GM12873 (cell line): ENCODE data around the gene NOS1AP.

ENCODE experiments used
- TF ChIP-seq, protein P1 (sequence below): IDR thresholded peaks from 2 replicates; pipeline ENCODE4 v1.5.1; 2012; ENCODE audit warnings: low read depth, mild to moderate bottlenecking, moderate library complexity, low read length, control low read depth; ENCODE audit not compliant: insufficient read depth; ENCODE audit errors: missing control alignments

Gene NOS1AP

DNA sequence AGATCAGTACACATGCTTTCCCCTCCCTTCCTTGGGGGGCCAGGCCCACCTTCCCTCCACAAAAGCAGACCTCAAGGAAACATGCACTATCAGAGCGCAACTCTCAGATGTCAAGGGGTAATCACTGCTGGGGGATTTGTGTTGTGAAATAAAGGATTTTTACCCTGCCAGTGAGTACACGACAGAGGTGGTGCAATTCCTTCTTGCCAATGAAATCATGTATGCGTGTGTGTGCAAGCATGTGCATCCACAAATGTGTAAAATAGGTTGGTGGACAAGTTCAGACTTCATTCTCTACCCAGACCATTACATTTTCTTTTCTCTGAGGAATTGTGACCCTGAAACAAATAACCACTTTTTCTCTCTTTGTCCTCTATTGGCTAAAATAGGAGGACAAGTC, 9.8 kb upstream of the NOS1AP start:
- TF ChIP-seq, protein P1, sequence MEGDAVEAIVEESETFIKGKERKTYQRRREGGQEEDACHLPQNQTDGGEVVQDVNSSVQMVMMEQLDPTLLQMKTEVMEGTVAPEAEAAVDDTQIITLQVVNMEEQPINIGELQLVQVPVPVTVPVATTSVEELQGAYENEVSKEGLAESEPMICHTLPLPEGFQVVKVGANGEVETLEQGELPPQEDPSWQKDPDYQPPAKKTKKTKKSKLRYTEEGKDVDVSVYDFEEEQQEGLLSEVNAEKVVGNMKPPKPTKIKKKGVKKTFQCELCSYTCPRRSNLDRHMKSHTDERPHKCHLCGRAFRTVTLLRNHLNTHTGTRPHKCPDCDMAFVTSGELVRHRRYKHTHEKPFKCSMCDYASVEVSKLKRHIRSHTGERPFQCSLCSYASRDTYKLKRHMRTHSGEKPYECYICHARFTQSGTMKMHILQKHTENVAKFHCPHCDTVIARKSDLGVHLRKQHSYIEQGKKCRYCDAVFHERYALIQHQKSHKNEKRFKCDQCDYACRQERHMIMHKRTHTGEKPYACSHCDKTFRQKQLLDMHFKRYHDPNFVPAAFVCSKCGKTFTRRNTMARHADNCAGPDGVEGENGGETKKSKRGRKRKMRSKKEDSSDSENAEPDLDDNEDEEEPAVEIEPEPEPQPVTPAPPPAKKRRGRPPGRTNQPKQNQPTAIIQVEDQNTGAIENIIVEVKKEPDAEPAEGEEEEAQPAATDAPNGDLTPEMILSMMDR: no peak

DNA sequence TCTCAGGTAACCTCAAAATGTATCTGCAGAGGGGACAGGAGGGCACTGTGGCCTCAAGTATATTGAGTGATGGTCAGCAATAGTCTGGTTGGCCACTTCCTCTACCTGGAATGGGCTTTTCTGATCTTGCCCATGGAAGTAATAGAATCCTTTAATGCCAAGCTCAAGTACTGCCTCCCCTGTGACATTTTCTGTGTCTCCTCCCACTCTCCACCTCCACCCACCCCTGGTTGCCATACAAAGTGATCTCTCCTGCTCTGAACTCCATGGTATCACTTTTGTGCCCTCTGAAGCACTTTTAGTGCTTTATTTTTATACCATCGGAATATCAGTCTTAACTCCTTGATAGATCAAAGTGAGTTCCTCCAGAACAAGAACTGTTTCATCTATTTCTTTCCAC, 9.2 kb upstream of the NOS1AP start:
- TF ChIP-seq, protein P1: no peak

DNA sequence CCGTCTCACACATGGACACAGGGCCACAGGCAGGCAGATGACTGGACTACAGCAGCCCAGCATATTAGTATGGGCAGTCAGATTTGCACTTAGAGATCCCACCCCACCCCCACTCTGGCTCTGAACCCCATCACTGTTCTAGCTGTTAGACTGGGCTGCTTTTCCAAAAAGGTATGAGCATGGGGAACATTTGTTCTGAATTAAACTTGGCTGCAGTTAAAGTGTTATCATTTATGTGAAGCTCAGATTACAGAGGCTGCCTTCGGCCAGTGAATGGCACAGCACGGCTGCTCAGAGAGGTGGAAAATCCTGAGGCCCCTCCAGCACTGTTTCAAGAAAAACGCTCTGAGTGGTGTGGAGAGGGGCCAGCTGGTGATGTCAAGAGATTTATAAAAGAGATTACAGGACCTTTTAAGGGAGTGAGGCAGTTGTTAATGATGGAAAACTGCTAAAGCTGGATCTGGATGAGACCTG, 6.9 kb upstream of the NOS1AP start:
- TF ChIP-seq, protein P1: no peak

DNA sequence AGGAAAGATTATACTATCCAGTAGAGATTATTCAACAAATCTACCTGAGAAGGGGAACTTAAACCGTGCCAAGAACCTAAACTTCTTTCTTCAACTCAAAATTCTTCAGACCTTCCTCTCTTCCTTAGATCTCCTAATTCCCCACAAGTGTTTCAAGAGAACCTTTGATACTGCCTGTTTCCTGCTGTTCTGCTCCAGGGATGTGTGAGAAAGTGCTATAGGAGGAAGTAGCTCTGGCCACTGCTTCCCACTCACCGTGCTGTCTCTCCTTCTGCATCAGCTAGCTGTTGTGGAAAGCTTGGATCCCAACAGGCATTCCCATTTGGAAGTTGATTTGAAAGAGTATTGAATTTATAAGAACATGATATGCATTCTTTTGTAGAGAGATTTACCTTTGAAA, 4.5 kb upstream of the NOS1AP start:
- TF ChIP-seq, protein P1: no peak

DNA sequence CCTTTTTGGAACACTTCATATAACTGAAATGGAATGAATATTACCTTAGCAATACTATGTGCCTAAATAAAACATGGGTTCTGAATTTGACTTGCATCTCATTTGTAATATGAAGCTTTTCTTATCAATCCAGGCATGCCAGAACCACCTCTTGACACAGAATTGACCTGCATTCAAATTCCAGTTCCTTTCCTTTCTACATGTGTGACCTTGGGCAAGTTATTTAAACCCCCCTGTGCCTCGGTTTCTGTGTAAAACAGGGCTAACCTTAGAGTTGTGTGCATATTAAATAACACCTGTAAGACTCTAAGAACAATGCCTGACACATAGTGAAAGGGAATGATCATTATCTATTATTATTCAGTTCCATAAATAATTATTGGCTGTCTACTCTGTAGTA, 2.0 kb upstream of the NOS1AP start:
- TF ChIP-seq, protein P1: no peak

DNA sequence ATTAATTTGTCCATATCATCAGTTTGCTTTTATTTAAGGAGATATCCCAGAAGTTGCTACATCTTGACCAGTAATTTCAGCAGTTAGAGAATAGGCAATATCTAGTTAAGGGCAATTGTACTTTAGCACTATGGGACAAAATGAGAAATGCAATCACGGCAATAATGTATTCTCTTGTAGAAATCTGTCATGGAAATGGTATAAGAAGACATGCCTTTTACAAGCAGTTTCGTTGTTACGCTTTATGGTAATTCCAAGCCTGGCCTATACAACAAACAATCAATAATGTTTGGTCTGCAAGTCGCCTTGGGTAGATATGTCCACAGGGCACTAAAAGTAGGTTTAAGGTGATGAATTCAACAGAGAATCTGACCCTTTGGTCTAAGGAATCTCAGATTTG, 1.2 kb upstream of the NOS1AP start:
- TF ChIP-seq, protein P1: no peak

DNA sequence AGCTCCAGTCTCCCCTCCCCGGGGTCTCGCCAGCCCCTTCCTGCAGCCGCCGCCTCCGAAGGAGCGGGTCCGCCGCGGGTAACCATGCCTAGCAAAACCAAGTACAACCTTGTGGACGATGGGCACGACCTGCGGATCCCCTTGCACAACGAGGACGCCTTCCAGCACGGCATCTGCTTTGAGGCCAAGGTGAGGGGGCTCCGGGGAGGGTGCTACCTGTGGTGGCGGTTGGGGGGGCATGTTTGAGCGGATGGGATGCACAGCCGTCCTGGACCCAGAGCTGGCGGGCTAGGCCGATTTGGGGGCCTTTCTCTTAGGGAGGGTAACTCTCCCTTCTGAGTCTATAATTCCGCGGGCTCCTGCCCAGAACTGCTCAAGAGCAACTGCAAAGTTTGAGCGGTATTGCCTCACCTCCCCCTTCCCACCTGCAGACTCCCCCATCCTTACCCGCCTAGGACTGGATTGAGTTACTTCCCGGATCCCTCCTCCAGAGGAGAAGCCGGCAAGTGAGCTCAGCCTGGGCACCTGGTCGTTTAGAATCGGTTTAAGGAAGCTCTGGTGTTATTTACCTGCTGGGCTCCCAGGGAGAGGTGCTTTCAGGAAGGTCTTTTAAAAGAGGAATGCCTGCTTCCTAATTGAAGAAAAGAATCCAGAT, 730 bp downstream of the NOS1AP start:
- TF ChIP-seq, protein P1: no peak
